Type B pancreatic cell (in vitro differentiated cells): ENCODE results near the gene ADARB2. TPM values are rescaled to one million over a fixed set of nuclear protein-coding genes. Genes with fewer than 3 reads are reported as not detected.

ENCODE experiments used
- DNase-seq: peaks from one replicate; pipeline ENCODE4 v3.0.0; 2021; ENCODE audit warnings: mixed read lengths; ENCODE audit not compliant: unreplicated experiment; ENCODE audit errors: extremely low spot score
- H3K27ac Mint-ChIP-seq: 2 replicates; pipeline ENCODE4 v1.8.0; 2021; ENCODE audit warnings: mild to moderate bottlenecking, mixed read lengths
- H3K27me3 Mint-ChIP-seq: 2 replicates; pipeline ENCODE4 v1.8.0; 2021; ENCODE audit warnings: mixed read lengths
- H3K36me3 Mint-ChIP-seq: 2 replicates; pipeline ENCODE4 v1.8.0; 2021; ENCODE audit warnings: mixed read lengths
- H3K4me1 Mint-ChIP-seq: one replicate; pipeline ENCODE4 v1.8.0; 2021; ENCODE audit warnings: mixed read lengths; ENCODE audit not compliant: unreplicated experiment
- H3K4me3 Mint-ChIP-seq: 2 replicates; pipeline ENCODE4 v1.8.0; 2021; ENCODE audit warnings: mild to moderate bottlenecking, mixed read lengths
- H3K9me3 Mint-ChIP-seq: 2 replicates; pipeline ENCODE4 v1.8.0; 2021; ENCODE audit warnings: mixed read lengths
- total RNA-seq: library from RNA; stranded (reverse); gene quantifications from 2 replicates; pipeline ENCODE4 v1.2.1, GENCODE V29; 2021; ENCODE audit warnings: low replicate concordance
- TF ChIP-seq, protein P1 (sequence below): fragments of 200-600 bp; sonication (generic); conservative IDR thresholded peaks from 2 replicates; pipeline ENCODE4 v1.5.0; 2021; ENCODE audit warnings: antibody characterized with exemption, mild to moderate bottlenecking

ADARB2 gene
- total RNA-seq, 1 donor from 2014 or later, result 4.9 TPM

GRCh38 chr10:1178506-1178905 is 558.8 kb downstream of the ADARB2 start:
- TF ChIP-seq, protein P1, sequence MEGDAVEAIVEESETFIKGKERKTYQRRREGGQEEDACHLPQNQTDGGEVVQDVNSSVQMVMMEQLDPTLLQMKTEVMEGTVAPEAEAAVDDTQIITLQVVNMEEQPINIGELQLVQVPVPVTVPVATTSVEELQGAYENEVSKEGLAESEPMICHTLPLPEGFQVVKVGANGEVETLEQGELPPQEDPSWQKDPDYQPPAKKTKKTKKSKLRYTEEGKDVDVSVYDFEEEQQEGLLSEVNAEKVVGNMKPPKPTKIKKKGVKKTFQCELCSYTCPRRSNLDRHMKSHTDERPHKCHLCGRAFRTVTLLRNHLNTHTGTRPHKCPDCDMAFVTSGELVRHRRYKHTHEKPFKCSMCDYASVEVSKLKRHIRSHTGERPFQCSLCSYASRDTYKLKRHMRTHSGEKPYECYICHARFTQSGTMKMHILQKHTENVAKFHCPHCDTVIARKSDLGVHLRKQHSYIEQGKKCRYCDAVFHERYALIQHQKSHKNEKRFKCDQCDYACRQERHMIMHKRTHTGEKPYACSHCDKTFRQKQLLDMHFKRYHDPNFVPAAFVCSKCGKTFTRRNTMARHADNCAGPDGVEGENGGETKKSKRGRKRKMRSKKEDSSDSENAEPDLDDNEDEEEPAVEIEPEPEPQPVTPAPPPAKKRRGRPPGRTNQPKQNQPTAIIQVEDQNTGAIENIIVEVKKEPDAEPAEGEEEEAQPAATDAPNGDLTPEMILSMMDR, result no peak
- no peaks in the 10 kb centered on the region for H3K36me3 Mint-ChIP-seq
- DNase-seq, result no peak
- H3K4me3 Mint-ChIP-seq, result no peak overlapping the region
- no peaks in the 10 kb centered on the region for H3K9me3 Mint-ChIP-seq
- H3K4me1 Mint-ChIP-seq, result peaks cover 6% of the 10 kb centered on the region
- H3K27me3 Mint-ChIP-seq, result peaks cover 10% of the 10 kb centered on the region
- H3K27ac Mint-ChIP-seq, result no peak overlapping the region

DNA sequence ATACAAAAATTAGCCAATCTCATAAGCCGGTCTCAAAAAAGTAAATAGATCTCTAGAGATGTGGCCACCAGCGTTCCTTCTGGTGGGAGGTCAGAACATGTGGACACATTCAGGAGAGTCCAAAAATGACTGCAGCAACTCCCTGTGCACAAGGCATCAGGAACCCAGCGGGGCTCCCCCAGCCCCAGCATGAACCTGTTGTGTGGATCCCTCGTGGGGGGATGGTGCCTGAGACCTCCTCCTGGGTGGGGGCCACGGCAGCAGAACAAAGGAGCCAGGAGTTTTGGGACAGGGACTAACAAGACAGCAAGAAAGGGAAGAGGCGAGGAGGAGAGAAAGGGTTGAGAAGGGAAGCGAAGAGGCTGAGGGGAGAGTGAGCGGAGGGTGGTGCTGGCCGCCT is 559.4 kb downstream of the ADARB2 start:
- Mint-ChIP-seq H3K4me1 (peaks cover under 1% of the 10 kb centered on the region), H3K36me3 (no peaks in the 10 kb centered on the region), H3K4me3 (no peak overlapping the region), H3K9me3 (no peaks in the 10 kb centered on the region), H3K27ac (no peak overlapping the region), H3K27me3 (peaks cover 6% of the 10 kb centered on the region)
- DNase-seq, result no peak
- TF ChIP-seq, protein P1, result no peak

DNA sequence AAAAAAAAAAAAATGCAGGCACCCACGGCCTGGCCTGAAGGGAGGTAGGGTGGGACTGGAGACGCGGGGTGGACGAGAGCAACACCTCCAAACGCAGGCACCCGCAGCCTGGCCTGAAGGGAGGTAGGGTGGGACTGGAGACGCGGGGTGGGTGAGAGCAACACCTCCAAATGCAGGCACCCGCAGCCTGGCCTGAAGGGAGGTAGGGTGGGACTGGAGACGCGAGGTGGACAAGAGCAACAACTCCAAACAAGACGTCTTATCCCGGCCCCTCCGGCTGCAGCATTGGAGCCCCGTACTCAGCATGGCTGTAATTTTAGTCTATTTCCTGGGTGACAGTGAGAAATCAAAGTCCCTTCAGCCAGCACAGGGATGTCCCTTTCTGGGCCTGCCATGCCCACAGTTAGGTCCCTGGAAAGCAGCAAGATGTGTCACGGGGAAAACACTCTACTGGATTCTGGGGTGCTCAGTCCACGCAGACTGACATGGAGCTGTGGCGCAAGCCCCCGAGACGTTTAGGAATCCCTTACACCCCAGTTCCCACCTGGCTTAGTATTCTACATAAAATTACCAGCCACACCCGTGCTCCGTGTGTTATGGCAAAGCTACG is 561.3 kb downstream of the ADARB2 start:
- H3K27me3 Mint-ChIP-seq, result peaks cover 17% of the 10 kb centered on the region
- no peak for DNase-seq
- TF ChIP-seq, protein P1, result no peak
- H3K4me1 Mint-ChIP-seq, result no peaks in the 10 kb centered on the region
- no peak overlapping the region for H3K4me3 Mint-ChIP-seq
- no peak overlapping the region for H3K27ac Mint-ChIP-seq
- no peaks in the 10 kb centered on the region for H3K9me3 Mint-ChIP-seq
- no peaks in the 10 kb centered on the region for H3K36me3 Mint-ChIP-seq

GRCh38 chr10:1174022-1174421 is 563.3 kb downstream of the ADARB2 start:
- H3K27ac Mint-ChIP-seq, result no peak overlapping the region
- peaks cover 14% of the 10 kb centered on the region for H3K27me3 Mint-ChIP-seq
- H3K36me3 Mint-ChIP-seq, result no peaks in the 10 kb centered on the region
- TF ChIP-seq, protein P1, result no peak
- H3K4me3 Mint-ChIP-seq, result no peak overlapping the region
- no peak for DNase-seq
- H3K9me3 Mint-ChIP-seq, result no peaks in the 10 kb centered on the region
- no peaks in the 10 kb centered on the region for H3K4me1 Mint-ChIP-seq

- Mint-ChIP-seq H3K27ac (no peak overlapping the region), H3K9me3 (no peaks in the 10 kb centered on the region), H3K4me3 (no peak overlapping the region), H3K36me3 (no peaks in the 10 kb centered on the region), H3K4me1 (no peaks in the 10 kb centered on the region), H3K27me3 (peaks cover 14% of the 10 kb centered on the region)
- TF ChIP-seq, protein P1, result no peak
- no peak for DNase-seq
These were observed 564.2 kb downstream of the ADARB2 start for GRCh38 chr10:1173091-1173490.
